GM04504 (cell line): Measurements from ENCODE around the gene RAB40A.
A peak's percentile ranks its signal among the peaks of the same experiment; 100 is the strongest.
"Not testable (repeated sequence)": the region's sequence is repeated elsewhere in the genome, so short reads cannot be mapped to it uniquely, and the experiment has no call there.

Source experiments
- DNase-seq: peaks from one replicate; pipeline ENCODE4 v3.0.0-alpha.2; 2012; ENCODE audit warnings: low read depth

Gene RAB40A

DNA sequence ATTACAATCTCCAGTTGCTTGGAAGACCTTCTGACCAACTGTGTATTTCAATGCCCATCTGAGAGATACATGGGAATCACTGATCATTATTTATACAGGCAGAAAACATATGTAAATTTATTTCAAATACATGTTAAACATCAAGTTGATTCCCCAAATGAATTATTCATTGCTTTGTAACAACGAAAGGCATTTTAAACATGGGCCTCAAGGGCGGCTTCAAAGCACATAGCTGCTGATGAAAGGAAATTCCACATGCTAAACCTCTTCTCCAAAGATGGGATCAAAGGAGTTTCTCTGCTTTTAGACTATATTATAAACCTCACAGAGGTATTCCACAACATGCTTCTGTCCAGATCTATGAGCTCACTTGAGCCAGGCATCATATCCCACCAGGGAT lies 4.3 kb upstream of the RAB40A start:
- DNase-seq: no peak

DNA sequence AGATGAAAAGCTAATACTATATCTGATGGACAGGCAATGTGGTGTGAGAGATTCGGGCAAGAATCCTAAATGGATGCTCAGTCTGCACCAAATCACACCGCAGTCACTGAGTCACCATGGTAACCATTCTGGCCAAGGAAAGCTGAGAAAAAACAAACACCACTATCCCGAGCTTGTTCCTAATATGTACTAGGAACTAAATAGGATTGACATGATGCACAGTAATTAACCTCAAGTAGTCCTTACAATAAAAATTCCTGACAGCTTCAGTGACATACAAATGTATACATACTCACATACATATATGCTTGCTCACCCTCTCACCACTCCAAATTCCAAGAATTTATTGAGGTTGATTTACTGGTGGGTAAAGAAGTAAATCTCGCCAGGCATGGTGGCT lies 1.1 kb upstream of the RAB40A start:
- DNase-seq: no peak

DNA sequence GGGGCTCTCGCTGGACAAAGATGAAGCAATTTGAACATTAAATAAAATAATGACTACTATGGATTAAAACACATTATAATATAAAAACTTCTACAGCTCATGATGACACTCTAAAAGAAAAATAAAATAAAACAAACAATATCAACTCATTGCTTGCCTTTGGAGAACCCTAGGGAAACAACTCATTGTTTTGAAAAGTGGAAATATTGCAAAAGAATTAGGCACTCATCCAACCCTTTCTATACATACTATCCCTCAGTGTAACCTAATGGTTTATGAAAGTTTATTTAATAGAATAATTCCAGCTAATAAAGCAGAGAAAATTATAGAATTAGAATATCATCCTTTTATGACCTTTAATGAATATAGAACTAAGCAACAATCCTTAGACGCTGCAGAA lies 718 bp downstream of the RAB40A start:
- no peak for DNase-seq

DNA sequence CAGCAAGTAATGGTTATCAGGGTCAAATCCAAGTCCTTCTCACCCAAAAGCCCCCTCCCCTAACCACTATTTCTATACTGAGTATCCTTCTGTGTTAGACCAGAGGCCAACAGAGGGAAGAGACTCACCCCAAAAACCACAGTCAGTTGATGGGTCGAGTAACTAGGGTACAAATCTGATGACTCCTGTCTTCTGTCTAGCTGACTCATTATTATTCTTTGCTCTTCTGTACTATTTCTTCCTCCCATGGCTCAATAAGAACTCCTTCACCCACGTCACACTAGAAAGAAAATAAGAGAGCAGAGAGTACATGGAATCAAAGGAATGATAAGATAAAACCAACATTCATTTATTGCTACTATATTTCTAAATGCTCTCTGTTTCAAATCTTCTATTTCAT lies 2.0 kb downstream of the RAB40A start:
- no peak for DNase-seq

DNA sequence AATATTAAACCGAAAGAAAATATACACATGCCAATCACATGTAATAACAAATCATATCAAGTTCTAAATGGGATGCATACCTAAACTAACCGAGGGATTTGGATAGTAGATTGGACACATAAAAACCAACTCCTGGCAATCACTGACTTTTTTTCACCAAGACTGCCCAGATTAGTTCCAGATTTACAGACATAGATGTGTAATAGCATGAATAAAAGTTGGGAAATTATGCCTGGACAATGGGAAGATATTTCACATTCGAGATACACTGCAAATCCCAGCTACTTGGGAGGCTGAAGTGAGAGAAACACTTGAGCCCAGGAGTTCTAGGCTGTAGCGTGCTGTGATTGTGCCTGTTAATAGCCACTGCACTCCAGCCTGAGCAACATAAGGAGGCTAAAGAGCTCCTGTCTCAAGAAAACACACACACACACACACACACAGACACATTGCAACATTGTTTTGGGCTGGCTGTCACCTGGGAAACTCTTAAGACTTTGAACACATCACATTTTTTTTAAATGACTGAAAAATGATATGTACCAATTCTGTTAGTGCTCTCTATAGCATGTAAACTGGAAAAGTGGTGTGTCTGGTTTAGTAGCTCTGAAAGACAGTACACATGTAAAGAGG lies 5.7 kb downstream of the RAB40A start:
- DNase-seq: no peak

DNA sequence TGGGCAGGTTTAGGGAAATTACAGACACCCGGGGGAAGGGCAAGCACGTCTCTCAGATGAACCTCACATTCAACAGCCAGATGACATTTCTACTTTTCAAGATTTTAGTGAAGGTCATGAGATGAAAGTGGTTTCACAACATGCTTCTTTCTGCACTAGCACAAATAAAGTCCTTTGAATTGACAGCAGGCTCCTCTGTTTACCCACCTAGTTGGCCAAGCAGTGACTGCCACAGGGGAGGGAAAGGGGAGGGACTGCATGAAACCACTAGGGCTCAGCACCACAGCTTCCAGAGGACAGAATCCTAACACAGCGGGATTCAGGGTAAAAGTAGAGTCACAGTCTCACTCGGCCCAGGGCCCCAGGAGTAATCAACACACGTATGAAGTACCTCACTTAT lies 6.2 kb downstream of the RAB40A start:
- DNase-seq: no peak

DNA sequence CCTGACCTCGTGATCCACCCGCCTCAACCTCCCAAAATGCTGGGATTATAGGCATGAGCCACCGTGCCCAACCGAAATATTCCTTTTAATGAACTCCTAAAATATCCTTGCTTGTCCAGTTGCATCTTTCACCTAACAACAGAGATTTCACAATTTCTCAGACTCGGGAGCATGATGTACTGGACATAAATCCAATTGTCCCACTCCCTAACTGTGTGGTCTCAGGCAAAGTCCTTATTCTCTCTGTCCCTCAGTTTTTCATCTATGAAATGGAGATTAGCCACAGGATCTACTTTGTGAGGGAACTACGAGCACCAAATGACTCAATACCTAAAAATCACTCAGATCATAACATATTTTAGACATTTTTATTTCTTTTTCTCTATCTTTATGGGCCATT lies 9.3 kb downstream of the RAB40A start:
- DNase-seq: no peak

DNA sequence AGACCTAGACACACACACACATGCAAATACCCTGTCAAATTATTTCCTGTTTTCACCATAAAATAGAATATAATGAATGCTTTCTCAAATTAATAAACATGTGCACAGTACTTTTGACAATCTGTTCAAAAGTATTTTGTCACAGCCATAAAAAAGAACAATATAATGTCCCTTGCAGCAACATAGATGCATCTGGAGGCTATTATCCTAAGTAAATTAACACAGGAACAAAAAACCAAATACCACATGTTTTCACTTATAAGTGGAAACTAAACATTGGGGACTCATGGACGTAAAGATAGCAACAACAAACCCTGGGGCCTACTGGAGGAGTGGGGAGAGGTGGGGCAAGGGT lies 15.5 kb downstream of the RAB40A start:
- DNase-seq: no peak

DNA sequence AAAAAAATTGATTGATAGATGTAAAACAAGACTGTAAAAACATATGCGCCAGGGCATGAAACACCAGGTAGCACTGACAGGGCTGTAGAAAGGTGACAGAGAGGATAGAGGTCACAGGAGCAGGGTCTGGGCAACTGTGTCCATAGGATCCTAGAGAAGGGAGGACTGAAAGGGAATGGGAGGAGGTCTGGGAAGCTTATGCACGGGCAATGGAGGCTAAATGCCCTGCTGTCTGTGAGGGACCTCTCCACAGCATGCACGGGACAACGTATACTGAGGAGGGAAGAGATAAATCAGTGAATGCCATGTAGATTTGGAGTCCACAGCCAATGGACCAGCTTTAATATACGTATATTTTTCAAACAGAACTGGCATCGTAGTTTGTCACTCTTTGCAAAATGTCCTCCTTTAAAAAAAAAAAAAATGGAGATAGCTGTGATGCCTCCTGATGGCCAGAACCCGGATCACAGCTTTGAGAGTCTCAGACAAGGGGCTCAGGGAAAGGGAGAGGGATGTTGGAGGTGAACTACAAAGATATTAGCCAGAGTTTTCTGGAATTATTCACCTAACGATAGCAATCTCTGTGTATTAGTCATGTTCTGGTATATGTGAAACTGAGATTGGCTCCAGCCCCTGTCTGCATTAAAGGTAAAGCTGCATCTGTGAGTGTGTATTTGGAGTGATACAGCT lies 16.0 kb downstream of the RAB40A start:
- DNase-seq: no peak

DNA sequence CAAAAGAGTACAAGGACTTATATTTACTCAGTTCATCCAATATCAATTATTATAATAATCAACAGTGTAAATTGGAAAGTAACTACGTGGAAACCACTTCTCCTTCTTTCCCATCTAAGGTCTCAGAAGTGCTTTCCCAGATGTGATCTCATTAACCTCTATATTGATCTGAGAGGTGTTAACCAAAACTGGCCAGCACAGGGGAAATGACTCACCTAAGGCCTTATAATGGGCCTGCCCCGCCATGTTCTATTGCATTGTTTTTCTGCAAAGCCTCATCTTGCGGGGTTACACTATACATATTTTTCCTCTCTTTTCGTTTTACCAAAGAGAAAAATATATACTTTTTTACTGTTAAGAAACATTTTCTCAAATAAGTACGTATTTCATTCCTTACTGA lies 20.5 kb downstream of the RAB40A start:
- no peak for DNase-seq

DNA sequence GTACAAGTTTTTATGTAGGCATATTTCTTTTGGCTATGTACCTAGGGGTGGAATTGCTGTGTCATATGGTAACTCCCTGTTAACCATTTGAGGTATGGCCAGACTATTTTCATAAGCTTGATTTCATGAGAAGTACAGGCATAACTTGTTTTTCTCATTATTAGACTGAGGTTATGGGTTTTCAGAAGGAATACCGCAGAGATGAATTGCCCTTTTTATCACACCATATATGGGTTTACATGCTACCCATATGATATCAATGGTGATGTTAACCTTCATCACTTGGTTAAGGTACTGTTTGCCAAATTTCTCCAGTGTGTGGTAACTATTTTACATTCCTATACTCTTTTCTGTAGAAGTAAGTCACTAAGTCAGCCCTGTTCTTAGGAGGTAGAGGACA lies 23.5 kb downstream of the RAB40A start:
- DNase-seq: no peak

DNA sequence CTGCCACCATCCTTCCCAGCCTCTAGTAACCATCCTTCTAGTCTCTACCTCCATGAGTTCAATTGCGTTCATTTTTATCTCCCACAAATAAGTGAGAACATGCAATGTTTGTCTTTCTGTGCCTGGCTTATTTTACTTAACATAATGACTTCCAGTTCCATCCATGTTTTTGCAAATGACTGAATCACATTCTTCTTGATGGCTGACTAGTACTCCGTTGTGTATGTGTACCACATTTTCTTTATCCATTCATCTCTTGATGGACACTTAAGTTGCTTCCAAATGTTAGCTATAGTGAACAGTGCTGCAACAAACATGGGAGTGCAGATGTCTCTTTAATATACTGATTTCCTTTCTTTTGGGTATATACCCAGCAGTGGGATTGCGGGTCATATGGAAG lies 25.7 kb downstream of the RAB40A start:
- DNase-seq: not testable (repeated sequence)

DNA sequence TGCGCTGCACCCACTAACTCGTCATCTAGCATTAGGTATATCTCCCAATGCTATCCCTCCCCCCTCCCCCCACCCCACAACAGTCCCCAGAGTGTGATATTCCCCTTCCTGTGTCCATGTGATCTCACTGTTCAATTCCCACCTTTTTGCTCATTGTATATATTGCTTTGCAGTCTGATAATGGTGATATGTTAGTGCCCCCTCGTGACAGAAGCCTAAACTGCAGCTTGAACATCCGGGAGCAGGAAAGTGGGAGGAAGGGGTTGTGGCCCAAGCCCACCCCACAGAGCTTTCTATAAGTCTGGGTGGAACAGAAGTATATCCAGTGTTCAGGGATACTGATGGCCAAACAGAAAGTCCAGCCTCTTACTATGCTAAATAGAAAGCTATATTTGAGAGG lies 29.6 kb downstream of the RAB40A start:
- DNase-seq: not testable (repeated sequence)

DNA sequence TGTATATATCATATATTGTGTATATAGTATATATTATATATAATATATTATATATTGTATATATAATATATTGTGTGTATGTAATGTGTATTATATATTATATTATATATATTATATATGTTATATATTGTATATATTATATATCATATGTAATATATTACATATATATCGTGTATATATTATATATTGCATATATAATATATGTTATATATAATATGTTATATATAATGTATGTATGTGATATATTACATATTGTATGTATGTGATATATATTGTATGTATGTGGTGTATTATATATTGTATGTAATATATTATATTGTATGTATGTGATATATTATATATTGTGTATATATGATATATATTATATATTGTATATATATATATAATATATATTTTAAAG lies 30.5 kb downstream of the RAB40A start:
- DNase-seq: no peak

DNA sequence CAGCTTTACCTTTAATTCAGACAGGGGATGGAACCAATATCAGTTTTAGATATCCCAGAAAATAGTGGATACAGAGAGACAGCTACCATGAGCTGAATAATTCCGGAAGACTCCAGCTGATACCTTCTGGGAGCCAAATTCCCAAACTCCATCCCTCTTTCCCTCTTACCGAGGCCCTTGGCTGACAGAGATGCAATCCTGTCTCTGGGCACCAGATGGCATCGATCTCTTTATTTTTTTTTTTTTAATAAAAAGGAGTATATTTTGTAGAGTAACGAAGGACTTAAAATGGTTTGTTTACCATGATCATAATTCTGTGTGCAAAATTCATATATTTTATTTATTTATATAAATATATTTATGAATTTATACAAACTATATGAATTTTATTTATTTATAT lies 31.0 kb downstream of the RAB40A start:
- DNase-seq: no peak

DNA sequence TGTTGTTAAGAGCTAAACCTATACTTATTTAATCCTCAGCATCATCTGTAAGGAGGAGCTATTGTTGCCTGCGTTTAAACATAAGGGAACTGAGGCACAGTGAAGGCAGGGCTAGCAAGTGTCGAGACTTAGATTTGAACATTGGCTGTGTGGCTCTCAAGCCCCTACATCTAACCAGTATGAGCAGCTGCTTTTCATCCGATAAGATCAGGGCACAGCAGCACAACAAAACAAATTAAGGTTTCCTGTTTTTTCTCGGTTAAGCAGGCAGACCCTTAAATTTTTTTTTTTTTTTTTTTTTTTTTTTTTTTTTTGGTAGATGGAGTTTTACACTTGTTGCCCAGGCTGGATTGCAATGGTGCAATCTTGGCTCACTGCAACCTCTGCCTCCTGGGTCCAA lies 35.6 kb downstream of the RAB40A start:
- no peak for DNase-seq

DNA sequence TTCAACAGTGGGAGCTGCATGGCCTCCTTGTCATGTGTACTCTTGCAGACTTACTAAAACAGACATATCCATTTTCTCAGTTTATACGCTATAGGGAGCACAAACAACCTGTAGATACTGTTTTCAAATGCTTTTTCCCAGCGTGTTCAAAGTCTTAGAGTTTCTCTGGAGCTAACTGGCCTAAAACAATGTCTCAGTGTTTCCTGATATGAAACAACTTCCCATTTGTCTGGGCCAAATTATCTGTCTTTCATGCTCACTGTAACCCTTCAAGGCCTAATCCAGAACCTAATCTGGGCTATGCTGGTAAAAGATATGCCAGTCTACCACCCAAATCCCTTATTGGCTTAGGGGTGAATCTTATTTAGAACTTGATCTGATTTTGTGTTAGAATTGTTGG lies 38.8 kb downstream of the RAB40A start:
- DNase-seq: no peak

DNA sequence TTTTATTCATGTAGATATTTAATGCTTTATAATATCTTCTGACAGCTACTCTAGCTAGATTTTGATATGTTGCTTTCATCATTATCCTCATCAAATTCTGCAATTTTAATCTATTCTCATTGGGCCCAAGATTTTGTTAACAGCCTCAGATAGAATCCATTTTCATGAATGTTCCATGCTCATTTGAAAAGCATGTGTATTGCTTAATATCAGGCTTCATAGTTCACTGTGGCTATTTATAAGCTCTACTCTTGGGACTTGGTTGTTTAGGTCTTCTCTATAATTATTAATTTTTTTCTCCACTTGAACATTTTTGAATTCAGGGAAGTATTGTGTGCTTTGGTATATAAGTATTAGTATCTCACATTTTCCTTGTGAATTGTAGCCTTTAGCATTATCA lies 41.8 kb downstream of the RAB40A start:
- no peak for DNase-seq

DNA sequence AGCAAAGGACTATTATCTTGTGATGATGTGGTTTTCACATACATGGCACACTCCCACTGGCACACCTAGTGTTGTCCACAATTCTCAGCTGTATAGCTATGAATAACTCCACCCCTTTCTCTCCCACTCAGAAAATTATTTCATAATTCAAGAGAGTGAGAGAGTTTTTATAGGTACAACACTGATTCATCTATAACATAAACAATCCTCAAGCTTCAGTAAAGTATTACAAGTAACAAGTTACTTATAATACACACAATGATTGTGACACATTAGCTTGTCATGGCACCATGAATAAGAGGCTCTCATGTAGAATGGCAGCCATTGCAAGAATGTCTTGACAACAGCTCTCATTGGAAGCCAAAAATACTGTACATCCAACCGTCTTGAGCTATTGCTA lies 43.9 kb downstream of the RAB40A start:
- DNase-seq: no peak

DNA sequence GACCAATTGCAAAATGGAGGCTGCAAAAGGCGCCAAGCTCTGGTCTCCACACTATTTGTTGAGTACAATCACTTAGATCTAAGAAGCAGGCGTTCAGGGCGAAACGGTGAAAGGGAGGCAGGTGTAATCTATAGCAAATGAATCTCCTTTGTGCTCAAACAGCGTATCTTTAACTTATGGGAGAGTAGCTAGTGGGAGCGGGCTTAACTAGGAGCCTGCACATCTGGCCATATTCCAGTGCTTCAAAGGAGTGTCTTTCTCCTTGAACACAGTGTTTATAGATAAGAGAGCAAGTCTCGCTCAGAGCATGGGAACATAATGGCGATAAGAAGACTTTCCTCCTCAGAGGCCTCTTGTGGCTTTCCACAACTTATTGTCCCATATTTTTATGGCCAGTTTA lies 49.3 kb downstream of the RAB40A start:
- not testable (repeated sequence) for DNase-seq

DNA sequence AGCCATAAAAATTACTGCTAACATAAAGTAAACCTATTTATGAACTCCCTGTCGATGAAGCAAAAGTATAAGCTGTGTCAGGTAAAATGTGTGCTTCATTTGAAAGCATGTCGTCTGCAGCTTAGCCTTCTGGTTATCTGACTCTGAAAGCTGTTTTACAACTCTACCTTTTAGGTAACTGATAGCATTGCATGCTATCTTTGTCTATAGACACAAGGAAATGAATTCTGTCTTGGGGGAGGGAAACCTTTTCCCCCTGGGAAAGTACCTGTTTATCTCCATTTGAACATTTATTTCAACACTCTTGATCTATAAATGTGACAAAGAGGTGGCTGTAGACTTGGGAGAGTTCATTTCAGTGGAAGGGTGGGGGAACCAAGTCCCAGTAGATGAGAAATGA lies 51.4 kb downstream of the RAB40A start:
- DNase-seq: no peak

DNA sequence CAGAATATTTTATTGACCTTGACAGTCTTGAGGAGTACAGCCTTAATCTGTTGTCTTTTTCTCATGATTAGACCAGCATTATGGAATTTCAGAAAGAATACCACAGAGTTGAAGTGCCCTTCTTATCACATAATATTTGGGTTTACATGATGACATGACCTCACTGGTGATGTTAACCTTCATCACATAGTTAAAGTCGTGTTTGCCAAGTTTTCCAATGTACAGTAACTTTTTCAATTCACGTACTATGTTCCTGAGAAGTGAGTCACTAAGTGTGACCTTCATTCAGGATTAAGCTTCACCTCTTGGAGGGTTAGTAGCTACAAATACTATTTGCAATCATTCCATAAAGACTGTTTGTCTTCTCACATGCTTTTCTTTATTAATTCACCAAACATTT lies 52.1 kb downstream of the RAB40A start:
- DNase-seq: no peak

DNA sequence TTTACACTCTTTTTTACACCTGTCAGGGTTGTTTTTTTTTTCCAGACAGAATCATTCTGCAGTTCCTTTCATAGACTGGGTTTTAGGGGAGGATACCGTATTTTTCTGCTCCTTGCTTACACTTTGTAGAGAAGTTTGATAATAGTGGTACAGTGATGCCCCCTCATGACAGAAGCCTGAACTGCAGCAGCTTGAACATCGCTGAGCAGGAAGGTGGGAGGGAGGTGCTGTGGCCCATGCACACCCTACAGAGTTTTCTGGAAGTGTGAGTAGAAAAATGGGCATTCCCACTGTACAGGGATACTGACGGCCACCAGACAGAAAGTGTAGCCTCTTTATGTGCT lies 54.5 kb downstream of the RAB40A start:
- DNase-seq: peak; percentile 42

DNA sequence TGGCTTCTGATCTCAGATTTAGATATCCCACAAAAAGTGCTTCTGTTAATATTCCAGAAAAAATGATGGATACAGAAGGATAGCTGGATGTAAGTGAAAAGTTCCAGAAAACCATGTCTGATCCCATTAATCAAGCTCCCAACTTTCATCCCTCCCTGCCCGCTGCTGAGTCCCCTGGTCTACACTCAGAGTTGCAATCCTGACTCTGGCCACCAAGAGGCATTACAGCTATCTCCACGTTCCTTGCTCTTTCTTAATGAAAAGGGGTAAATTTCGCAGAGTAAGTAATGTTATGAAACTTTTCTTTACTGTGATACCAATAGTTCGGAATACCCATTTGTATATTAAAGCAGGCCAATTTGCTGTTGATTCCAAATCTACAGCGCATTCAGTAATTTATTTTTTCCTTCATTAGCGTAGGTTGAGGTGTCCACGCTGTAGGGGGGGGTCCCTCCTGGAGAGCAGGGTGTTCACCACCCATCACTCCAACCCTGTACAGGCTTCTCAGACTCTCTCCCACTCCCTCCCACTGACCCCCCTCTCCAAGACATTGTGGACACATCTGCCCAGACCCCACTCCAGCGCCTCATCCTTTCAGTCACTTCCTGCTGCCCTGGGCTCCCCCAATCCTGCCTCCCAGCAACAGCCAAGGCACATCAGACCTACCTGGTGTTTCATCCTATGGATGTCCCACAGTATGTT lies 55.1 kb downstream of the RAB40A start:
- DNase-seq: no peak
